Measurements from ENCODE around the gene THOP1.

The THOP1 gene

GRCh38 chr19:2775556-2776430 is 9.5 kb upstream of the THOP1 start:
- Histone ChIP-seq H3K9me2 (replicated peaks; ENCODE audit: control insufficient read depth, low read length) (no peaks in the 10 kb centered on the region), H3K36me3 (ENCODE audit: control insufficient read depth, low read length) (peaks cover 79% of the 10 kb centered on the region), H3K4me1 (ENCODE audit: control insufficient read depth, low read length) (peaks cover 49% of the 10 kb centered on the region), H3K9me3 (ENCODE audit: control insufficient read depth, insufficient read depth, low read length) (no peaks in the 10 kb centered on the region), H3K27ac (ENCODE audit: low read depth, low read length) (peak overlapping the region; percentile 71), H3K4me2 (ENCODE audit: low read length) (peak overlapping the region; percentile 90), H4K20me1 (ENCODE audit: control insufficient read depth, insufficient read depth, low read depth, low read length) (peaks cover 15% of the 10 kb centered on the region), H3K79me2 (ENCODE audit: control insufficient read depth, low read length) (peaks cover 94% of the 10 kb centered on the region), H3K4me3 (ENCODE audit: low read length) (peak overlapping the region; percentile 68), H3K27me3 (ENCODE audit: control insufficient read depth, low read length) (no peaks in the 10 kb centered on the region), H3F3A (ENCODE audit: control insufficient read depth, insufficient read depth) (peaks cover 4% of the 10 kb centered on the region; the same call in 1 of the 2 replicates)
- TF ChIP-seq CTCF (IDR thresholded peaks at IDR 0.05; ENCODE audit: low read depth, low read length, poor library complexity, severe bottlenecking) (no peak), EZH2phosphoT487 (IDR thresholded peaks at IDR 0.05; ENCODE audit: borderline replicate concordance, low read length) (no peak)

GRCh38 chr19:2777952-2778683 is 7.2 kb upstream of the THOP1 start:
- Histone ChIP-seq H4K20me1 (ENCODE audit: control insufficient read depth, insufficient read depth, low read depth, low read length) (peaks cover 24% of the 10 kb centered on the region), H3K4me1 (ENCODE audit: control insufficient read depth, low read length) (peaks cover 64% of the 10 kb centered on the region), H3K4me3 (ENCODE audit: low read length) (no peak overlapping the region), H3K79me2 (ENCODE audit: control insufficient read depth, low read length) (peaks cover 96% of the 10 kb centered on the region), H3K27me3 (ENCODE audit: control insufficient read depth, low read length) (no peaks in the 10 kb centered on the region), H3K4me2 (ENCODE audit: low read length) (no peak overlapping the region), H3K36me3 (ENCODE audit: control insufficient read depth, low read length) (peaks cover 83% of the 10 kb centered on the region), H3F3A (ENCODE audit: control insufficient read depth, insufficient read depth) (peaks cover 4% of the 10 kb centered on the region; the same call in 1 of the 2 replicates), H3K27ac (ENCODE audit: low read depth, low read length) (no peak overlapping the region), H3K9me2 (replicated peaks; ENCODE audit: control insufficient read depth, low read length) (no peaks in the 10 kb centered on the region), H3K9me3 (ENCODE audit: control insufficient read depth, insufficient read depth, low read length) (no peaks in the 10 kb centered on the region)
- TF ChIP-seq EZH2phosphoT487 (IDR thresholded peaks at IDR 0.05; ENCODE audit: borderline replicate concordance, low read length) (no peak), CTCF (IDR thresholded peaks at IDR 0.05; ENCODE audit: low read depth, low read length, poor library complexity, severe bottlenecking) (no peak)

- Histone ChIP-seq H3K4me3 (ENCODE audit: low read length) (no peak overlapping the region), H3K27ac (ENCODE audit: low read depth, low read length) (no peak overlapping the region), H3K4me2 (ENCODE audit: low read length) (no peak overlapping the region; the same call in 1 of the 2 replicates), H3K27me3 (ENCODE audit: control insufficient read depth, low read length) (no peaks in the 10 kb centered on the region), H3K4me1 (ENCODE audit: control insufficient read depth, low read length) (peaks cover 67% of the 10 kb centered on the region), H3F3A (ENCODE audit: control insufficient read depth, insufficient read depth) (peaks cover 9% of the 10 kb centered on the region), H3K36me3 (ENCODE audit: control insufficient read depth, low read length) (peaks cover 79% of the 10 kb centered on the region), H3K79me2 (ENCODE audit: control insufficient read depth, low read length) (peaks cover 96% of the 10 kb centered on the region), H4K20me1 (ENCODE audit: control insufficient read depth, insufficient read depth, low read depth, low read length) (peaks cover 24% of the 10 kb centered on the region), H3K9me2 (replicated peaks; ENCODE audit: control insufficient read depth, low read length) (no peaks in the 10 kb centered on the region), H3K9me3 (ENCODE audit: control insufficient read depth, insufficient read depth, low read length) (no peaks in the 10 kb centered on the region)
- TF ChIP-seq EZH2phosphoT487 (IDR thresholded peaks at IDR 0.05; ENCODE audit: borderline replicate concordance, low read length) (no peak), CTCF (IDR thresholded peaks at IDR 0.05; ENCODE audit: low read depth, low read length, poor library complexity, severe bottlenecking) (no peak)
Measured at GRCh38 chr19:2779121-2779740, 6.1 kb upstream of the THOP1 start.
